Gastroesophageal sphincter (tissue), 4 donors: ENCODE results near the gene SLC6A15. TPM values are rescaled to one million over a fixed set of nuclear protein-coding genes. Genes with fewer than 3 reads are reported as not detected.

Source experiments
- ATAC-seq: fragments of 150-250 bp; one replicate; pipeline ENCODE4 v1.9.1; 2016; ENCODE audit warnings: mild to moderate bottlenecking, moderate library complexity
- H3K27ac ChIP-seq, 4 donors: fragments of 200-600 bp; sonication (generic) in 3 of 4; 1 replicate in 3 of 4; 2 replicates in 1 of 4; pipeline ENCODE4 v1.5.1; 2016 to 2019
- H3K27me3 ChIP-seq: fragments of 200-600 bp; sonication (generic); one replicate; pipeline ENCODE4 v1.5.1; 2019
- H3K36me3 ChIP-seq, 2 donors: fragments of 200-600 bp; sonication (generic); one replicate each; pipeline ENCODE4 v1.5.1; 2019; ENCODE audit warnings: control low read depth in 1 of 2
- H3K4me1 ChIP-seq, 3 donors: fragments of 200-600 bp; sonication (generic); 1 replicate in 2 of 3; 2 replicates in 1 of 3; pipeline ENCODE4 v1.5.1; 2016 to 2019; ENCODE audit warnings: control low read depth in 2 of 3
- H3K4me3 ChIP-seq, 2 donors: fragments of 200-600 bp; sonication (generic); one replicate each; pipeline ENCODE4 v1.5.1; 2019; ENCODE audit warnings: mild to moderate bottlenecking in 1 of 2, moderate library complexity in 1 of 2
- H3K9me3 ChIP-seq, 3 donors: fragments of 200-600 bp; sonication (generic); one replicate each; pipeline ENCODE4 v1.5.1; 2017 to 2019; ENCODE audit warnings: control low read depth in 2 of 3
- EP300 ChIP-seq: sonication (generic); formaldehyde crosslinking; IDR thresholded peaks from one replicate; pipeline ENCODE4 v1.6.1; 2017; ENCODE audit warnings: antibody characterized with exemption, mild to moderate bottlenecking
- POLR2A ChIP-seq, 2 donors: fragments of 450-650 bp; IDR thresholded peaks; one replicate each; pipeline ENCODE4 v1.6.1; 2017; ENCODE audit warnings: antibody characterized with exemption in 2 of 2, mild to moderate bottlenecking in 2 of 2, moderate library complexity in 1 of 2
- POLR2AphosphoS5 ChIP-seq: sonication (generic); formaldehyde crosslinking; IDR thresholded peaks from one replicate; pipeline ENCODE4 v1.6.1; 2017; ENCODE audit warnings: antibody characterized with exemption
- WGBS, 2 donors: methylation state at CpG; one replicate each; pipeline ENCODE4 v1.1.5; 2018; ENCODE audit warnings: low coverage in 1 of 2; 5-methylcytosine and 5-hydroxymethylcytosine counted together
- total RNA-seq, 4 donors: library from RNA; depleted of rRNA; stranded (reverse); fragments of >200 nt; gene quantifications; one replicate each; pipeline ENCODE4 v1.1.0, GENCODE V29; 2016
- TF ChIP-seq, protein P1 (sequence below), 4 experiments: fragments of 200-600 bp in 2 of 4; fragments of 450-650 bp in 2 of 4; sonication (generic) in 1 of 4; IDR thresholded peaks; one replicate each; pipeline ENCODE4 v1.5.1; 2017 to 2019; ENCODE audit warnings: antibody characterized with exemption in 4 of 4, mild to moderate bottlenecking in 2 of 4, moderate library complexity in 2 of 4

Gene SLC6A15
- total RNA-seq, 4 donors from 2014 or later: 0.54 to 2.3 (median 1.7) TPM

- Histone ChIP-seq H3K36me3 (no peaks in the 10 kb centered on the region), H3K27ac (no peak overlapping the region), H3K27me3 (no peaks in the 10 kb centered on the region), H3K4me1 (no peaks in the 10 kb centered on the region), H3K4me3 (no peak overlapping the region), H3K9me3 (no peaks in the 10 kb centered on the region)
- ATAC-seq: no peak
- 74 to 85% methylated on average over 2 of the region's 2 CpGs for WGBS, 2 donors
- TF ChIP-seq EP300 (no peak), POLR2AphosphoS5 (no peak), POLR2A (IDR thresholded peaks at IDR 0.05) (no peak)
- TF ChIP-seq, protein P1, sequence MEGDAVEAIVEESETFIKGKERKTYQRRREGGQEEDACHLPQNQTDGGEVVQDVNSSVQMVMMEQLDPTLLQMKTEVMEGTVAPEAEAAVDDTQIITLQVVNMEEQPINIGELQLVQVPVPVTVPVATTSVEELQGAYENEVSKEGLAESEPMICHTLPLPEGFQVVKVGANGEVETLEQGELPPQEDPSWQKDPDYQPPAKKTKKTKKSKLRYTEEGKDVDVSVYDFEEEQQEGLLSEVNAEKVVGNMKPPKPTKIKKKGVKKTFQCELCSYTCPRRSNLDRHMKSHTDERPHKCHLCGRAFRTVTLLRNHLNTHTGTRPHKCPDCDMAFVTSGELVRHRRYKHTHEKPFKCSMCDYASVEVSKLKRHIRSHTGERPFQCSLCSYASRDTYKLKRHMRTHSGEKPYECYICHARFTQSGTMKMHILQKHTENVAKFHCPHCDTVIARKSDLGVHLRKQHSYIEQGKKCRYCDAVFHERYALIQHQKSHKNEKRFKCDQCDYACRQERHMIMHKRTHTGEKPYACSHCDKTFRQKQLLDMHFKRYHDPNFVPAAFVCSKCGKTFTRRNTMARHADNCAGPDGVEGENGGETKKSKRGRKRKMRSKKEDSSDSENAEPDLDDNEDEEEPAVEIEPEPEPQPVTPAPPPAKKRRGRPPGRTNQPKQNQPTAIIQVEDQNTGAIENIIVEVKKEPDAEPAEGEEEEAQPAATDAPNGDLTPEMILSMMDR (IDR thresholded peaks at IDR 0.05): no peak
Observed at GRCh38 chr12:84860718-84861117, 51.9 kb downstream of the SLC6A15 start.

DNA sequence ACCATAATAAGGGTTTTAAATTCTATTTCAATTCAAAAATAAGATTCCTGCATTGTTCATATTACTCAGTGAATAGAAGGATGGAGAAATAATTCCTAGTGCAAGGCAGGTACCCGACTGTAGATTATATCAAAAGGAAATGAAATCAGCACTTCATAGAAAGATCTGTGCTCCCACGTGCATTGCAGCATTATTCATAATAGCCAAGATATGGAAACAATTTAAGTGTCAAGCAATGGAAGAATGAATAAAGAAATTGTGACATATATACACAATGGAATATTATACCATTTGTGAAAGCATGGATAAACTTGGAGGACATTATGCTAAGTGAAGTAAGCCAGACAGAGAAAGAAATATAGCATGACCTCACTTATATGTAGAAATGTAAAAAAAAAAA, 53.8 kb downstream of the SLC6A15 start:
- WGBS, 2 donors: 17 to 23% methylated on average over 2 of the region's 2 CpGs
- no peaks in the 10 kb centered on the region for H3K36me3 ChIP-seq
- H3K9me3 ChIP-seq: no peaks in the 10 kb centered on the region
- H3K27ac ChIP-seq: no peak overlapping the region
- no peak for ATAC-seq
- no peak overlapping the region for H3K4me3 ChIP-seq
- H3K27me3 ChIP-seq: no peaks in the 10 kb centered on the region
- TF ChIP-seq, protein P1 (IDR thresholded peaks at IDR 0.05): no peak
- no peak for TF ChIP-seq POLR2AphosphoS5
- no peak for TF ChIP-seq POLR2A (IDR thresholded peaks at IDR 0.05)
- TF ChIP-seq EP300: no peak
- no peaks in the 10 kb centered on the region for H3K4me1 ChIP-seq

GRCh38 chr12:84857525-84858208, 54.9 kb downstream of the SLC6A15 start:
- no peak overlapping the region for H3K4me3 ChIP-seq
- H3K4me1 ChIP-seq: no peaks in the 10 kb centered on the region
- no peak for ATAC-seq
- WGBS, 2 donors: 71% methylated on average over 1 of the region's 2 CpGs; no CpG with 5 or more reads in 1 of the 2 donors
- TF ChIP-seq EP300: no peak
- TF ChIP-seq, protein P1 (IDR thresholded peaks at IDR 0.05): no peak
- TF ChIP-seq POLR2A (IDR thresholded peaks at IDR 0.05): no peak
- no peaks in the 10 kb centered on the region for H3K9me3 ChIP-seq
- H3K27ac ChIP-seq: no peak overlapping the region
- no peaks in the 10 kb centered on the region for H3K36me3 ChIP-seq
- H3K27me3 ChIP-seq: no peaks in the 10 kb centered on the region

DNA sequence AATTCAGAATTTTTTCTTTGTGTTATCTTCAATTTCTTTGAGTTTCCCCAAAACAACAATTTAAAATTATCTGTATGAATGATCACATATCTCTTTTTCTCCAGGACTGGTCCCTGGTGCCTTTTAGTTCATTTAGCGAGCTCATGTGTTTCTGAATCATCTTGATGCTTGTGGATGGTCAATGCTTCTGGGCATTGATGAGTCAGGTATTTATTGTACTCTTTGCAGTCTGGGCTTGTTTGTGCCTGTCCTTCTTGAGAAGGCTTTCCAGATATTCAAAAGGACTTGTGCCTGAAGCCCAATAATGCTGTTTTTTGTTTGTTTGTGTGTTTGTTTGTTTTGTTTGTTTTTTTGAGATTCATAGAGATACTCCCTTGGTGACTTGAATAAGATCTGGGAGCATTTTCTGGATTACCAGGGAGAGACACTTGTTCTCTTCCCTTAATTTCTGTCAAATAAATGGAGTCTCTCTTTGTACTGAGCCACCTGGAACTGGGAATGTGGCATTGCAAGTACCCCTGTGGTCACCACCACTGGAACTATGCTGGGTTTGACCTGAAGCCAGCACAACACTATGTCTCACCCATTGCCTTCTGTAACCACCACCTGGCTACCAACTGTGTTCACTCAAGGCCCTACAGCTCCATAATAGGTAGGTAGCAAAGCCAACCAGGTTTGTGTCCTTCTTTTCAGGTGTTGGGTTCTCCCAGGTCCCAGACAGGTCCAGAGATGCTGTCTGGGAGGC, 56.3 kb downstream of the SLC6A15 start:
- 94 to 100% methylated on average over 1 of the region's 1 CpG for WGBS, 2 donors
- TF ChIP-seq, protein P1 (IDR thresholded peaks at IDR 0.05): no peak
- no peak for TF ChIP-seq EP300
- TF ChIP-seq POLR2A (IDR thresholded peaks at IDR 0.05): no peak
- no peak for TF ChIP-seq POLR2AphosphoS5
- no peak for ATAC-seq
- Histone ChIP-seq H3K27me3 (no peaks in the 10 kb centered on the region), H3K9me3 (no peaks in the 10 kb centered on the region), H3K27ac (no peak overlapping the region), H3K4me1 (no peaks in the 10 kb centered on the region), H3K4me3 (no peak overlapping the region), H3K36me3 (no peaks in the 10 kb centered on the region)
